Heart left ventricle (tissue), 13 donors: ENCODE results near the gene RACK1.

Experiments used
- CTCF ChIP-seq, 12 donors: fragments of 200-600 bp; sonication (generic) in 4 of 12; IDR thresholded peaks; one replicate each; pipeline versions ENCODE4 v1.5.0 to v1.8.0; 2018 to 2022; ENCODE audit warnings: antibody characterized with exemption in 12 of 12, mild to moderate bottlenecking in 5 of 12
- POLR2A ChIP-seq, 2 donors: fragments of 450-650 bp; IDR thresholded peaks; one replicate each; pipeline ENCODE4 v1.6.1; 2017; ENCODE audit warnings: antibody characterized with exemption in 2 of 2, mild to moderate bottlenecking in 2 of 2, moderate library complexity in 2 of 2
- donor health status: ischemic (EF 13 %, LVEDD 7.1; RV severe dilation, severe dysfunction).
- donor health status: DM: no; HTN: yes; CAD: no.
- donor health status: DM: no; HTN: no; CAD: no.
- donor health status: ischemic (EF 25% LVEDD 6.9; RV normal size, moderate dysfunction).
- donor health status: ischemic (EF 25% LVEDD 5.7; RV mildly dilated, moderate dysfunction).
- donor health status: ischemic (EF 35%, LVEDD 5.7; RV mildly dilated, moderate dysfunction).
- donor health status: nonischemic (EF 11% LVEDD 7.7; RV severe dilation, severe dysfunction).
- donor health status: DM: yes; HTN: yes; CAD: no.
- donor health status: PGD.
- donor health status: ischemic (EF 29% LVEDD 5.4; RV normal size, mild dysfunction).
- donor health status: nonischemic (EF 23%, LVEDD 6.1; RV moderate dilation, normal function).

- TF ChIP-seq CTCF (IDR thresholded peaks at IDR 0.05) (no peak), POLR2A (IDR thresholded peaks at IDR 0.05) (no peak)
Observed at GRCh38 chr5:181212934-181213333, 30.8 kb downstream of the RACK1 start.
